ENCODE measurements around the gene IL17C.

The IL17C gene

GRCh38 chr16:88645455-88645854, 7.1 kb downstream of the IL17C start:
- Histone ChIP-seq H2AFZ (ENCODE audit: low read depth, low read length, severe bottlenecking) (no peak overlapping the region), H3K79me2 (ENCODE audit: insufficient read depth, low read length) (peaks cover 23% of the 10 kb centered on the region), H3K27ac (ENCODE audit: low read depth, low read length) (no peak overlapping the region), H3K9ac (ENCODE audit: low read length) (no peak overlapping the region), H3K4me2 (ENCODE audit: low read depth, low read length, poor library complexity, severe bottlenecking) (no peak overlapping the region), H4K20me1 (ENCODE audit: low read depth, low read length) (peaks cover 12% of the 10 kb centered on the region; the same call in 1 of the 2 replicates), H3K27me3 (ENCODE audit: low read length) (no peaks in the 10 kb centered on the region), H3F3A (ENCODE audit: insufficient read depth) (no peaks in the 10 kb centered on the region), H3K9me3 (ENCODE audit: insufficient read depth, low read length) (no peaks in the 10 kb centered on the region), H3K4me3 (ENCODE audit: insufficient read depth, low read length, poor library complexity, severe bottlenecking) (no peak overlapping the region), H3K36me3 (ENCODE audit: low read length) (no peaks in the 10 kb centered on the region), H3K9me2 (replicated peaks; ENCODE audit: insufficient read depth, low read length) (no peaks in the 10 kb centered on the region)
- TF ChIP-seq, protein P1, sequence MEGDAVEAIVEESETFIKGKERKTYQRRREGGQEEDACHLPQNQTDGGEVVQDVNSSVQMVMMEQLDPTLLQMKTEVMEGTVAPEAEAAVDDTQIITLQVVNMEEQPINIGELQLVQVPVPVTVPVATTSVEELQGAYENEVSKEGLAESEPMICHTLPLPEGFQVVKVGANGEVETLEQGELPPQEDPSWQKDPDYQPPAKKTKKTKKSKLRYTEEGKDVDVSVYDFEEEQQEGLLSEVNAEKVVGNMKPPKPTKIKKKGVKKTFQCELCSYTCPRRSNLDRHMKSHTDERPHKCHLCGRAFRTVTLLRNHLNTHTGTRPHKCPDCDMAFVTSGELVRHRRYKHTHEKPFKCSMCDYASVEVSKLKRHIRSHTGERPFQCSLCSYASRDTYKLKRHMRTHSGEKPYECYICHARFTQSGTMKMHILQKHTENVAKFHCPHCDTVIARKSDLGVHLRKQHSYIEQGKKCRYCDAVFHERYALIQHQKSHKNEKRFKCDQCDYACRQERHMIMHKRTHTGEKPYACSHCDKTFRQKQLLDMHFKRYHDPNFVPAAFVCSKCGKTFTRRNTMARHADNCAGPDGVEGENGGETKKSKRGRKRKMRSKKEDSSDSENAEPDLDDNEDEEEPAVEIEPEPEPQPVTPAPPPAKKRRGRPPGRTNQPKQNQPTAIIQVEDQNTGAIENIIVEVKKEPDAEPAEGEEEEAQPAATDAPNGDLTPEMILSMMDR (IDR thresholded peaks at IDR 0.05; ENCODE audit: insufficient read depth, low read length, poor library complexity, severe bottlenecking) = no peak
- TF ChIP-seq EZH2phosphoT487 (conservative IDR thresholded peaks at IDR 0.05; ENCODE audit: low read length) = no peak

DNA sequence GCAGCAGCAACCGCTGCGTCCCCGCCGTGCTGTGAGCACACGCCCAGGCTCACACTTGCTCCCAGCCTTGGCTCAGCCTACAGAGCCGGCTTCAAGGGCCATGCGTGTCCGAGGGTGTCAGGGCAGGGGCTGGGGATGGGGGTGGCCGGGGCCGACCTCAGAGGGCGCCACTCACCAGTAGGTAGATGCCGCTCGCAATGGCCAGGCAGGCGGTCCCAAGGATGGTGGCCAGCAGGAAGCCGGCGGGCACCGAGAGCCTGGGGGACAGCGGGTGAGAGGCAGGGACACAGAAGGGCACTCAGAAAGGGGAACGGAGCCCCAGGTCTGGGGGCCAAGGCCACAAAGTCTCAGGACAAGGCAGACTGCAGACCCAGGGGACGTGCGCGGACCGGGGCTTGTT, 7.6 kb downstream of the IL17C start:
- no peaks in the 10 kb centered on the region for H3K36me3 ChIP-seq (ENCODE audit: low read length)
- H3K27ac ChIP-seq (ENCODE audit: low read depth, low read length) = no peak overlapping the region
- H3K4me3 ChIP-seq (ENCODE audit: insufficient read depth, low read length, poor library complexity, severe bottlenecking) = no peak overlapping the region
- H3F3A ChIP-seq (ENCODE audit: insufficient read depth) = no peaks in the 10 kb centered on the region
- no peaks in the 10 kb centered on the region for H3K27me3 ChIP-seq (ENCODE audit: low read length)
- TF ChIP-seq EZH2phosphoT487 (conservative IDR thresholded peaks at IDR 0.05; ENCODE audit: low read length) = no peak
- TF ChIP-seq, protein P1 (IDR thresholded peaks at IDR 0.05; ENCODE audit: insufficient read depth, low read length, poor library complexity, severe bottlenecking) = no peak
- no peak overlapping the region for H2AFZ ChIP-seq (ENCODE audit: low read depth, low read length, severe bottlenecking)
- no peaks in the 10 kb centered on the region for H3K9me3 ChIP-seq (ENCODE audit: insufficient read depth, low read length)
- no peak overlapping the region for H3K4me2 ChIP-seq (ENCODE audit: low read depth, low read length, poor library complexity, severe bottlenecking)
- peaks cover 26% of the 10 kb centered on the region for H3K79me2 ChIP-seq (ENCODE audit: insufficient read depth, low read length)
- H3K9ac ChIP-seq (ENCODE audit: low read length) = no peak overlapping the region
- H3K9me2 ChIP-seq (replicated peaks; ENCODE audit: insufficient read depth, low read length) = no peaks in the 10 kb centered on the region
- H4K20me1 ChIP-seq (ENCODE audit: low read depth, low read length) = peaks cover 12% of the 10 kb centered on the region; the same call in 1 of the 2 replicates

- H2AFZ ChIP-seq (ENCODE audit: low read depth, low read length, severe bottlenecking) = no peak overlapping the region
- H3F3A ChIP-seq (ENCODE audit: insufficient read depth) = no peaks in the 10 kb centered on the region
- H3K4me2 ChIP-seq (ENCODE audit: low read depth, low read length, poor library complexity, severe bottlenecking) = no peak overlapping the region
- H3K9me2 ChIP-seq (replicated peaks; ENCODE audit: insufficient read depth, low read length) = no peaks in the 10 kb centered on the region
- no peak overlapping the region for H3K4me3 ChIP-seq (ENCODE audit: insufficient read depth, low read length, poor library complexity, severe bottlenecking)
- TF ChIP-seq, protein P1 (IDR thresholded peaks at IDR 0.05; ENCODE audit: insufficient read depth, low read length, poor library complexity, severe bottlenecking) = no peak
- no peak for TF ChIP-seq EZH2phosphoT487 (conservative IDR thresholded peaks at IDR 0.05; ENCODE audit: low read length)
- H3K9me3 ChIP-seq (ENCODE audit: insufficient read depth, low read length) = no peaks in the 10 kb centered on the region
- no peaks in the 10 kb centered on the region for H3K27me3 ChIP-seq (ENCODE audit: low read length)
- no peak overlapping the region for H3K9ac ChIP-seq (ENCODE audit: low read length)
- H3K79me2 ChIP-seq (ENCODE audit: insufficient read depth, low read length) = peaks cover 26% of the 10 kb centered on the region
- no peak overlapping the region for H3K27ac ChIP-seq (ENCODE audit: low read depth, low read length)
- no peaks in the 10 kb centered on the region for H3K36me3 ChIP-seq (ENCODE audit: low read length)
- H4K20me1 ChIP-seq (ENCODE audit: low read depth, low read length) = peaks cover 12% of the 10 kb centered on the region; the same call in 1 of the 2 replicates
Measured at GRCh38 chr16:88646345-88647034, 8.1 kb downstream of the IL17C start.

Measured in SU-DHL-6 (cell line).